Activated CD4-positive, alpha-beta T cell treated with anti-CD3 and anti-CD28 coated beads, Interleukin-2, amount 50 U/mL, for 4 hours (primary cell): ENCODE results near the gene FAM219B.
"Not testable (repeated sequence)": the region's sequence is repeated elsewhere in the genome, so short reads cannot be mapped to it uniquely, and the experiment has no call there.

Experiments
- DNase-seq, 2 experiments: peaks; one replicate each; pipeline ENCODE4 v3.0.0-alpha.2; 2020

FAM219B gene

GRCh38 chr15:74906450-74907162 lies at the start of gene FAM219B:
Gene FAM219B, minus strand, starts transcription at chr15:74906851. Its CDS starts 51 bp downstream, at chr15:74906800.
- DNase-seq, result peak; percentile 49 to 52

GRCh38 chr15:74955796-74956647 lies 49.4 kb upstream of the FAM219B start:
- DNase-seq, result peak; percentile 58 to 62

GRCh38 chr15:74955017-74955416 lies 48.4 kb upstream of the FAM219B start:
- DNase-seq, result no peak

GRCh38 chr15:74954515-74954914 lies 47.9 kb upstream of the FAM219B start:
- DNase-seq, result no peak

GRCh38 chr15:74951006-74951405 lies 44.4 kb upstream of the FAM219B start:
- no peak for DNase-seq

GRCh38 chr15:74950078-74950908 lies 43.6 kb upstream of the FAM219B start:
- DNase-seq, result peak; percentile 76 to 85

- peak; percentile 87 to 90 for DNase-seq
Measured at GRCh38 chr15:74937590-74938371, 31.1 kb upstream of the FAM219B start, which contains the start of gene COX5A. Gene COX5A, minus strand, starts transcription at chr15:74938073. Its CDS starts 59 bp downstream, at chr15:74938014.

- DNase-seq, result no peak
Measured at GRCh38 chr15:74937272-74937589, 30.6 kb upstream of the FAM219B start.

- DNase-seq, result not testable (repeated sequence)
Measured at GRCh38 chr15:74935193-74935592, 28.5 kb upstream of the FAM219B start.

- DNase-seq, result no peak
Measured at GRCh38 chr15:74933573-74933972, 26.9 kb upstream of the FAM219B start.

GRCh38 chr15:74928771-74929198 lies 22.1 kb upstream of the FAM219B start:
- no peak for DNase-seq

GRCh38 chr15:74924525-74924924 lies 17.9 kb upstream of the FAM219B start:
- DNase-seq, result no peak

- no peak for DNase-seq
Measured at GRCh38 chr15:74920456-74920855, 13.8 kb upstream of the FAM219B start.

GRCh38 chr15:74917676-74918075 lies 11.0 kb upstream of the FAM219B start:
- DNase-seq, result no peak

GRCh38 chr15:74913799-74914198 lies 7.1 kb upstream of the FAM219B start:
- DNase-seq, result not testable (repeated sequence)

GRCh38 chr15:74913041-74913440 lies 6.4 kb upstream of the FAM219B start:
- no peak for DNase-seq

- no peak for DNase-seq
Measured at GRCh38 chr15:74908635-74909034, 2.0 kb upstream of the FAM219B start.

- no peak for DNase-seq
Measured at GRCh38 chr15:74907163-74907870, 666 bp upstream of the FAM219B start.

GRCh38 chr15:74906067-74906449 lies 593 bp downstream of the FAM219B start:
- DNase-seq, result peak in 1 of 2 experiments; percentile 6

- DNase-seq, result no peak
Measured at GRCh38 chr15:74904190-74904805, 2.4 kb downstream of the FAM219B start.

- no peak for DNase-seq
Measured at GRCh38 chr15:74903676-74904075, 3.0 kb downstream of the FAM219B start.
